Renal cortex interstitium (tissue), 11 donors: ENCODE data around the gene MAD1L1. TPM values are rescaled to one million over a fixed set of nuclear protein-coding genes. Genes with fewer than 3 reads are reported as not detected.
"Not testable (repeated sequence)": the region's sequence is repeated elsewhere in the genome, so short reads cannot be mapped to it uniquely, and the experiment has no call there.

Source experiments
- DNase-seq, 11 donors: peaks; one replicate each; pipeline ENCODE4 v3.0.0-alpha.2; 2013; ENCODE audit warnings: low read depth in 9 of 11, low spot score in 4 of 11; ENCODE audit errors: extremely low read depth in 1 of 11
- polyA plus RNA-seq, 3 donors: library from polyadenylated mRNA; unstranded; fragments of 120-200 nt; gene quantifications; one replicate each; pipeline ENCODE4 v1.2.1, GENCODE V29; 2013; ENCODE audit not compliant: insufficient read length in 3 of 3

The MAD1L1 gene
- polyA plus RNA-seq, 3 donors: 22.6 to 28.2 (median 26.3) TPM

GRCh38 chr7:1818575-1819258 lies 414.0 kb downstream of the MAD1L1 start:
- DNase-seq: no peak

DNA sequence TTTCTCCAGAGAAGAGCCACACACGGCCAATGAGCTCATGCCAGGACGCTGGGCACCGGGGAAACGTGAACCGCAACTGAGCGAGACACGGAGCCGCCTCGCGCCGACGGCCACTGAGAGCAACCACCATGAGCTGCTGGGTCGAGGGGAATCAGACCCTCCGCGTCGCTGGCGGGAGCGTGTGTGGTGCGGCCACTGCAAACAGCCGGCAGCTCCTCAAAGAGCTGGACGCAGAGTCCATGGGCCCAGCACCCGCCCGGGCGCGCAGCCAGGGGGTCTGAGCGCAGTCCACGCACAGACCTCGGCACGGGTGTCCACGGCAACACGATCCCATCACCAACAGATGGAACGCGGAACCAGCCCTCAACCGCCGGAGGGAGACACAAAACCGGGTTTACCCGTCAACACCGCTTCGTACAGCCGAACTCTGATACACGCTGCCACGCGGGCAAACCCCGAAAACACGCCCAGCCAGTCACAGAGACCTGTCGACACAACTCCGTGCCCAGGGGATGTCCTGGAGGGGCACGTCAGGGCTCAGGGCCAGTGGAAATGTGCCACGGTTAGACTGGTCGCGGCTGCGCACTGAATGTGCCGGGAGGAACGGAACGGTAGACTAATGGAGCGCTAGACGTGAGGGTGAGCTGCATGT lies 415.6 kb downstream of the MAD1L1 start:
- DNase-seq: no peak

GRCh38 chr7:1816451-1816850 lies 416.3 kb downstream of the MAD1L1 start:
- not testable (repeated sequence) for DNase-seq

- not testable (repeated sequence) for DNase-seq
Measured at GRCh38 chr7:1815551-1816281, 417.0 kb downstream of the MAD1L1 start.

- peak in 1 of 11 donors; percentile 42 for DNase-seq
Measured at GRCh38 chr7:1815051-1815481, 417.7 kb downstream of the MAD1L1 start.

GRCh38 chr7:1814089-1814811 lies 418.5 kb downstream of the MAD1L1 start:
- no peak for DNase-seq

DNA sequence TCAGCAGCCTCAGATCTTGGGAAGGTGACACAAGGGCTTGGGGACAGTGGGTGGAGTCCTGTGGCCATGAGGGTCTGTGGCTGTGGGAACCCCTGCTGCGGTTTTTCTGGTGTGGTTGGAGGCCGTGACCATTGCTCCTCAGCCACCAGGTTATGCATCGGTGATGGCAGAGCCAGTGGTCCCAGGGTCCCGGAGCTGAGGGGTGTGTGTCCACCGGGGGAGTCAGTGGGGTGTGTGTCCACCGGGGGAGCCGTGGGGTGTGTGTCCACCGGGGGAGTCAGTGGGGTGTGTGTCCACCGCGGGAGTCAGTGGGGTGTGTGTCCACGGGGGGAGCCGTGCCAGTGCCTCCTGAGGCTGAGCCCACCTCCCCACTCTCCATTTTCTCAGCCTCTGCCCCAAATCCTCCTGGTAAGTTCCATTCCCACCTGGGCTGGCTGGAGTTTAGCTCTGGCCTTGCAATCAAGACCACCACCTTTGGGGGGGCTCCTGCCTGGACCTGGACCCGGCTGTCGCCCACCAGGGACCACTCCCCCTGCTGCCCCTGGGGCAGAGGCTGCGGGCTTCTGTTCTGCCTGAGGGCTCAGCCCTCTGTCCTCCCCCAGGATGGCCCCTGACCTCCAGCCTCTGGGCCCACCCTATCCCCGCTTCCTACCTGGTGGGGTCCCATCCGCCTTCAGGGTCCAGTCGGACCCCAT lies 419.2 kb downstream of the MAD1L1 start:
- DNase-seq: no peak

DNA sequence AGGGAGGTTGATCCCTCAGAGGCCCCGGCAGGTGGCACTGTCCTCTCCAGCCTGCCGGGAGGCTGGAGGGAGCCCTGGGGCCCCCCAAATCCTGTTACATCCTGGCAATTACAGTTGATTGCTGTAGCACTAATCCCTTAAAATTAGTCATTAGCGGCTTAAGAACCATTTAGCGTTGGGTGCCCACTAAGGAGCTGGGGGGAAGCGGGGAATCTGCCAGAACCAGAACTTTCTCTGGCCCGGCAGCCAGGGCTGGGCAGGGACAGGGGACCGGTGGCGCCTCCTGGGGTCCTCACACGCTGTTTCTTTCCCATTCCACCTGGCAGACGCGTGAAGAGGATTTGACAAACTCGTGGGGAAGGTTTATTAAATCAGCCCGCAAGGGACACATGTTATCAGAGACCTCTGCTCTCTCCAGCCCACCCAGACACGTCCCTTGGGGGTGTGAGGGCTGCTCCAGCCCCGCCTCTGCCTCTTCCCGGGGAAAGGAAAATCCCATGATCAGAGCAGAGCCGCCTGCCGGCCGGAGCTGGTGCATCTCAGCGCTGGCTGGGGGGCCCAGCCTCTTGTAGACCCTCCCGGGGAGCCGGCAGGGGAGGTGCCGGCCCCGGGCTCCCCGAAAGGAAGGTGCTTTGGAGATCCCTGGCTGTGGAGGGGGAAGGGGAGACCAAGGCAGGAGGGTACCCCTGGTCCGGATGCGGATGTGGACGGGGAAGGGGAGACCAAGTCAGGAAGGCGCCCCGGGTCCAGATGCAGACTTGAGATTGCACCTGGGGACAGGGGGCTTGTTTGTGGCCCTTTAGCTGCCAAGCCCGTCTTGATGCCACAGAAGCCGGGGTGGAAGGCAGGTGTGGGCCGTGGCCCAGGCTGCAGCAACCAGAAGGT lies 420.0 kb downstream of the MAD1L1 start:
- no peak for DNase-seq

GRCh38 chr7:1811850-1812508 lies 420.8 kb downstream of the MAD1L1 start:
- DNase-seq: no peak

DNA sequence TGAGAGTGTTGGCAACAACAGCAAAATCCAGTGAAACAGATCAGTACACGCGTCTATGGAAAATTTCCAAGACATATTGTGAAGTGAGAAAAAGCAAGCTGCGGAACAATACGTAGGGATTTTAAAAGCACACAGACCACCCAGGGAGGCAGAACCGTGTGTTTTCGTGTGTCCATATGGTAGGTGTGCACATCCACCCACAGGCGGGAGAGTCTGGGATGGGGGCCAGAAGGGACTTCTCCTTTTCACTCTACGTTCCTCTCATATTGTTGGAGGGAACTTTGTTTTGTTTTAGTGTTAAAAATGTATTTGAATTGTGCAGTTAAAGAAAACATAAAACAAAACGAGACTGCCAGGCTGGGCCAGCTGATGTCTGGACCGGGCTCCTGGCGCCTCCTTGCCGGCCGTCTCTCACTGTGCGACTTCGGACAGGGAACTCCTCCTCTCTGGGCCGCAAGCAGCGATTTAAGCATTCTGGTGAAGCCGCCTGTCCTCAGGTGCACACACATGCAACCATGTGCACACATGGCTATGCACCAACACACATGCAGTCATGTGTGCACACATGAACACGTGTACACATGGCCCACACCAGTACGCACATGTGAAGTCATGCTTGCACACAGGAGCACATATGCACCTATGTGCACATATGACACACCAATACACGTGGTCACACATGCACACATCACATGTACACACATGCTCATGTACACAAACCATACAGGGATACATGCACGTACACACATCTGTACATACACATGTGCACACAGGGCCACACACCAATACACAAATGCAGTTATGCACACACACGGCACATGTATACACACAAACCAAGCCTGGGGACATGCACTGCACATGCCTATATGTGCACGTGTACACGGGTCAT lies 421.5 kb downstream of the MAD1L1 start:
- DNase-seq: no peak

GRCh38 chr7:1810521-1810920 lies 422.2 kb downstream of the MAD1L1 start:
- no peak for DNase-seq

DNA sequence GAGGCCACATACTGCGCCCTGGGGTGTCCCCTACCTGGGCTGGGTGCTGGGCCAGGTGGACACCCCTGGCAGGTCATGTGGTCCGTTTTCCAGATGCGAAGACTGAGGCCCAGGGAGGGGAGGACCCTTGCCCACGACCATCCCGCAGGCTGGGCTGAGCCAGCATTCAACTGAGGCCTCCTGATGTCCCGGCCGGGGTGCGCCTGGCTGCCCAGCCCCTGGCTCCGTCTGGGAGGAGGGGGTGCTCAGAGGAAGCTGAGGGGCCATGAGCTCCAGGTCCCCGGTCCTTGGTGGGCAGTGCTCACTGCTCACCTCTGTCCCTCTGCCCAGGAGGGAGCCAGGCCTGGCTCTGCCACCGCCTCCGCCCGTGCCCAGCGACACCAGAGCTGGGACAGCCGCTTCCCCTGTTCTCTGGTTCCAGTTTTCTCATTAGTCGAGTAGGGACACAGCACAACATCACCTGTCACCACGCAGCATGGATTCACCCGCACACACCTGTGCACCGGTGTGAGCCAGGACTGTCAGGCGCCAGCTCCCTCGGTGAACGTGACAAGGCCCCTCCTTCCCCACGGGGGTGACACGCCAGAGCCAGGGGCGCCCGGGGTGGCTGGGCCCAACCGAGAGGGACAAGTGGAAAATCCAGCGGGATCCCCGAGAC lies 423.0 kb downstream of the MAD1L1 start:
- DNase-seq: no peak

DNA sequence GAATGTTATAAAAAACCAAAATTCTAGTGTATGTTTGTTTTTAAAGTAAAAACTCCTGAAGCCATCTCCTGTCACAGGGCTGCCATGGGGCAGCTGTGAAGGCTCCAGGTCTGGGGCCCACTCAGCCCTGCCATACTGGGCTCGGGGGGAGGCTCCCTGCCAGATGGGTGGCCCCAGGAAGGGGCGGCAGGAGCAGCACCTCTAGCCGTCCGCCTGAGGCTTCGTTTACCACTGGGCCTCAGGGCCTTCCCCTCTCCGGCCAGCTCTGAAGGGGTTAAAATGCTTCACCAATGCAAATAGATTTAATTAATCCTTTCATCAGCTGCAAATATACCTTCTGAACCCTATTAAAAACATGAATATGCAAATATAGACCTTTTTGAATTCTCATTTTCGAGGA lies 423.7 kb downstream of the MAD1L1 start:
- DNase-seq: no peak

DNA sequence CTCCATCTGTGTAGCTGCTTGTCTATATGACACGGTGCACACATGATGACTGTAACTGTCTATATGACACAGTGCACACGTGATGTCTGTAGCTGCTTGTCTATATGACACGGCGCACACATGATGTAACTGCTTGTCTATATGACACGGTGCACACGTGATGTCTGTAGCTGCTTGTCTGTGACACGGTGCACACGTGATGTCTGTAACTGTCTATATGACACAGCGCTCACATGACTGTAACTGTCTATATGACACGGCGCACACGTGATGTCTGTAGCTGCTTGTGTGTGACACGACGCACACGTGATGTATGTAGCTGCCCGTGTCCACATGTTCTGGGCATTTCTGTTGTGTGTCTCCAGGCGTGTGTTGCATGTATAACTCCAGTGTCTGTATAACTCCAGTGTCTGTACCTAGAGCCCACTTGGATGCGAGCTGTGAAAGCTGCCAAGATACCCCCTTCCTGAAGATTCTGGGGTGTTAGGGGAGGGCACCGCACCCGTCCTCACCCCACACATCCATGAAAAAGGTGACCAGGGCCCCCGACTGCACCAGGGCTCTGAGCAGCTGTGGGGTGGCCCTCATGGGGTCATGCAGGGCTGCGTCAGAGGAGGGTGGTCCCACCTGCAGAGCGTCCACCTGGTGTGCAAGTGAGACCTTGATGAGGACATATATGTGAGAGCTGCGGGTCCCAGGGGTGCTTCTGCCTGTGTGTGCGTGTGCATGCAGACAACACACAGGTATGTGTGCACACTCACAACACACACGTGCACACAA lies 424.7 kb downstream of the MAD1L1 start:
- DNase-seq: no peak

DNA sequence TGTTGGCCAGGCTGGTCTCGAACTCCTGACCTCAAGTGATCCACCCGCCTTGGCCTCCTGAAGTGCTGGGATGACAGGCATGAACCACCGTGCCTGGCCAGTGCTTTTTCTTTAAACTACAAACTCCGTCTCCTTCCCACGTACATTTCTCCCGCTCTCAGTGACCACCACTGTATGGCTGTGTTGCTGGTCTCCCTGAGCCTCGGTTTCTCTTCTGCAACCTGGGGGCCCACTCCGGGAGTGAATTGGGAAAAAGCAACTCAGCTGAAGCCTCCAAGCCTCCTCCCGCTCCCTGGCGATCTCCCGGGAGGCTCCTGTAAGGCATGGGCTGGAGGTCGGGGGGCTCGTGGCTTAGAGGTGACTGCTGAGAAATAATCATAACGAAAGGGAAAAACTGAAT lies 426.4 kb downstream of the MAD1L1 start:
- DNase-seq: no peak
